GM18951 (cell line): ENCODE measurements around the gene AMN1.
"Not testable (repeated sequence)": the region's sequence is repeated elsewhere in the genome, so short reads cannot be mapped to it uniquely, and the experiment has no call there.

ENCODE experiments used
- POLR2A ChIP-seq: IDR thresholded peaks from 4 replicates; pipeline ENCODE4 v1.6.1; 2011; ENCODE audit warnings: mild to moderate bottlenecking; ENCODE audit not compliant: insufficient read length, insufficient read depth; ENCODE audit errors: extremely low read depth
- in situ Hi-C: fragments of 300-500 bp; cut with MboI; formaldehyde crosslinking; loops from one replicate; pipeline ENCODE4 v1.12.0; 2022; ENCODE audit warnings: low sequenced_read_pairs, mixed read lengths, inconsistent platforms; ENCODE audit not compliant: unreplicated experiment

The AMN1 gene

DNA sequence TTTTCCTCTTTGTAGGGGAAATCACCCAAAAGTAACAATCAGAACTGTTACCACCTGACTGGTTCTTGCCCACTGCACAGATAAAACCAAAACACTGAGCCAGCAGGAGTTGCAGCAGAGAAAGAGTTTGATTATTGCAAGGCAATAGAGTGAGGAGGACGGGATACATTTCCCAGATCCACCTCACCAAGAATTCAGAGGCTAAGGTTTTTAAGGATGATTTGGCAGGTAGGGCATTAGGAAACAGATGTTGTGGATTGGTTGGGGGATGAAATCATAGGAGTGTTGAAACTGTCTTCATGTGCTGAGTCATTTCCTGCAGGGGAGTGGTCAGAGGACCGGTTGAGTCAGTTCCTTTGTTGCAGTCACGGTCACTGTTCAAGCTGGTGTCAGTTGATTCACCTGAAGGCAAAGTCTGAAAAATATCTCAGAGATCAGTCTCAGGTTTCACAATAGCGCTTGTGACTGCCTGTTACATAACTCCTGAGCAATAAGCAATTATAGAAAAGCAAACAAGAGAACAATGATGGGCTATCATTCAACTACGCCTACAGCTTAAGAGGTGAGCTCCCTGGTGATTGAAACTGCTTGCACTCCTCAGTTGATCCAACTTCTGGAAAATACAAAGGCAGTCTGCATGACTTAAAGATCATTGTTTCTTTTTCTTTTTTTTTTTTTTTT lies 20.3 kb upstream of the AMN1 start:
- peak; percentile 55 for TF ChIP-seq POLR2A
- in situ Hi-C loops, result no loop called here

DNA sequence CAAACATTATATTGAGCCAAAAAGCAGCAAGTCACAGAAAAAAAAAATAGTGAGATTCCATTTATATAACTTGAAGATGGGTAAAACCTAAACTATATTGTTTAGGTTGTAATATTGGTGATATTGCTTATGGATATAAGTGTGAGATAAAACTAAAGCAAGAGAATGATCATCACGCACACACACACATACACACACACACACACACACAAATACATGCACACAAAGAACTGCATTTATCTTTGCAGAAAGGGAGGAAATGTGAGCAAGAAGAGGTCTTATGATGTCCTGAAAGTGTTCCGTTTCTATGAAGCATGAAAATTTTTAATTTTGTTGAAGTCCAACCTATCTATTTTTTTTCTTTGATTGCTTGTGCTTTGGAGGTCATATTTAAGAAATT lies 16.4 kb upstream of the AMN1 start:
- in situ Hi-C loops, result no loop called here
- no peak for TF ChIP-seq POLR2A

- in situ Hi-C loops, result not testable (repeated sequence)
Measured at GRCh38 chr12:31744363-31744762, 15.5 kb upstream of the AMN1 start.

- TF ChIP-seq POLR2A, result no peak
- in situ Hi-C loops, result no loop called here
Measured at GRCh38 chr12:31742891-31743290, 14.1 kb upstream of the AMN1 start.

DNA sequence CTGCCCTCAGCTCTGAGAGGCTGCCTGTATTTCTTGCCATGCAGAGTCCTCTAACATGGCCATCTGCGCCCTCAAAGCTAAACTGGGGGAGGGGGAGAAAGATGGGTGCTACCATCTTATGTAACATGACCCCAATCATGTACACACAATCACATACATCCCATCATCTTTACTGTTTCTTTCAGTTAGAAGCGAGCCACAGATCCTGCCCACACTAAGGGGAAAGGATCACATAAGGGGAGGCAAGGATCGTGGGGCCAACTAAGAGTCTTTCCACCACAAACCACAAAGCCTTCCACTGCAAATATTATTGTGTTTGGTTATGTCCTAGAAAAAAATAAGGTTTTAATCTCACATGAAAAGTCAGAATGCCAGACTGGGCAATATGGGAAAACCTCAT lies 11.8 kb upstream of the AMN1 start:
- in situ Hi-C loops, result no loop called here
- TF ChIP-seq POLR2A, result no peak

DNA sequence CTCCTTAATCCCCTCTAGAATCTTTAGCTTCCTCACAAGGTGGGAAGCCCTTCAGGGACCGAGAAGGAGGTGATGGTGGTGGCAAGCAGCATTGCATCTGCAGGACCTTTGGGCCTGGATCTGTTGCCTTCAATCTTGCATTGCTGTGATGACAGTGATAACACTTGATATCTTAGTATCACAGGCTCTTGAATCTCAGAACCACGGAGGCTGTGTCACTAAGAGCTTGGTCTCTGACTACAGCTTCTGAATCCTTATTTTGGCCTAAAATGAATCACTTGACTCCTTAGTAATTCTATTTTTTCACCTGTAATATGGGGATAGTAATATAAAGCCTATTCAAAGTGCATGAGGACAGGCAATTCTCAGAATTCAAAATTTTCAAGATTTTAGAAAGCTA lies 8.9 kb upstream of the AMN1 start:
- no peak for TF ChIP-seq POLR2A
- in situ Hi-C loops, result no loop called here

DNA sequence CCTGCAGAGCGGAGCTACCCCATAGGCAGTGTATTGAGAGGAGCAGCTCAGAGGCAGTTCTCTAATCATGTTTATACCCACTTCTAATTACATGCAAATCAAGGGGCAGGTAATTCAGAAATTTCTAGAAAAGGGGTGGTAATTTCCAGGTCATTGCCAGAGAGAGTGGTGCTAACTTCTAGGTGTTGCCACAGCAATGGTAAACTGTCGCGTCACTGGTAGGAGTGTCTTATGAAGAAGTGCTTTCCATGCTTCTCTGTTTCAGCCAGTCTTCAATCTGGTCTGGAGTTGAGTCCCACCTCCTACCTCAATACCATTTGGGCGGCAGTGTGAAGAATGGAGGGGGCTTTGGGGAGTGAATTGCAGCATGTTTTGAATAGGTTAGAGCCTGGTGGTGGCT lies 8.5 kb upstream of the AMN1 start:
- in situ Hi-C loops, result no loop called here
- no peak for TF ChIP-seq POLR2A

DNA sequence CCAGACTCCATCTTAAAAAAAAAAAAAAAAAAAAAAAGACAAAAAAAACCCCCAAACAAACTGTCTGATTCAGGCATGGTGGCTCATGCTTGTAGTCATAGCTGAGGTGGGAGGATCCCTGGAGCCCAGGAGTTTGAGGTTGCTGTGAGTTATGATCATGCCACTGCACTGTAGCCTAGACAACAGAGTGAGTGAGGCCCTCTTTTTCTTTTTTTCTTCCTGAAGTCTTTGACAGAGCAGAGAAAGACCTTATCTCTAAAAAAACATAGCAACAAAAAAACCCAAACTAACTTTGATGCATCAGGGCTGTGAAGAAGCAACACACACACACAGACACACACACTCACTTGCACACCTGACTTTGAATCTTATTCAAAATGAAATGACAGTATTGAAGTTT lies 7.7 kb upstream of the AMN1 start:
- TF ChIP-seq POLR2A, result no peak
- in situ Hi-C loops, result no loop called here

DNA sequence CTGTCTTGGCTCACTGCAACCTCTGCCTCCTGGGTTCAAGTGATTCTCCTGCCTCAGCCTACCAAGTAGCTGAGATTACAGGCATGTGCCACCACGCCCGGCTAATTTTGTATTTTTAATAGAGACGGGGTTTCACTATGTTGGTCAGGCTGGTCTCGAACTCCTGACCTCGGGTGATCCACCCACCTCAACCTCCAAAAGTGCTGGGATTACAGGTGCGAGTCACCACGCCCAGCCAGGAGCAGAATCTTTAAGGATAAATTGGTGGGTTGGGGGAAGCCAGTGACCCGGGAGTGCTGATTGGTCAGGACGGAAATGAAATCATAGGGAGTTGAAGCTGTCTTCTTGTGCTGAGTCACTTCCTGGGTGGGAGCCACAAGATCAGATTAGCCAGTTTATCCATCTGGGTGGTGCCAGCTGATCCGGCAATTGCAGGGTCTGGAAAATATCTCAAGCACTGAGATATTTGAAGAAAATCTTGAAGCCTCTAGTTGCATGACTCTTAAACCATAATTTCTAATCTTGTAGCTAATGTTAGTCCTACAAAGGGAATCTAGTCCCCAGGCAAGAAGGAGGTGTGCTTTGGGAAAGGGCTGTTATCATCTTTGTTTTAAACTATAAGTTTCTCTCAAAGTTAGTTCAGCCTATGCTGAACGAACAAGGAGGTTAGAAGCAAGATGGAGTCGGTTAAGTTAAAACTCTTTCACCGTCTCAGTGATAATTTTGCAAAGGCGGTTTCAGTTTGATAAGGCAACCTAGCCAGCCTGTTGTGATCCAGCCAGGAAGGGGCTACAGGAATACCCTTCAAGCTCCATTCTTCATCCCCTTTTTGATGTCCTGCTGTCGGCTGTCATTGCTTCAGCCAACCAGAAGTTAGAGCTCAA lies 5.0 kb upstream of the AMN1 start:
- in situ Hi-C loops, result not testable (repeated sequence)

DNA sequence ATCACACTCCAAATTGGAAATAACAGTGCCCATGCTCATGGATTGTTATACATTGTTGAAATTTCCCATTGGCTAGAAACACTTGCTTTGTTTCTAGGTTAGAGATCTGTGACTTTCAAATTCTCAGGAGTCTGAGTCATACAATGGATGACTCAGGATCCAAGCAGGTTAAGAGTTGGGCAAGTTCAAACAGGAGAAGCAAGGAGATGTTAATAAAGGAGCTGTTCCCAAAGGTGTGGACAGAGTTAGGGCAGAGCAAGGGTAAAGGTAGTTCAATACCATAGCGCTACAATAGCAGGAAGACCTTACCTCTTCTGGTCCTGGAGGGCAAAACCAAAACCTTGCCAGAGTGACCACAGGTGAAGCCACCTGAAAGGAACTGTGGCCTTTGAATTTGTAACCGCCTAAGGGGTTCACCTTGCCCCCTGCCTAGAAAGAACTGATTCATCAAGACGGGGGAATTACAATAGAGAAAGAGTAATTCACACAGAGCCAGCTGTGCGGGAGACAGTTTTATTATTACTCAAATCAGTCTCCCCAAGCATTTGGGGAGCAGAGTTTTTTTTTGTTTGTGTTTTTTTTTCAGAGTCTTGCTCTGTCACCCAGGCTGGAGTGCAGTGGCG lies 4.2 kb upstream of the AMN1 start:
- in situ Hi-C loops, result no loop called here
- no peak for TF ChIP-seq POLR2A

- in situ Hi-C loops, result not testable (repeated sequence)
Measured at GRCh38 chr12:31731203-31731602, 2.4 kb upstream of the AMN1 start.

- TF ChIP-seq POLR2A, result no peak
- in situ Hi-C loops, result no loop called here
Measured at GRCh38 chr12:31729705-31730104, 884 bp upstream of the AMN1 start.

GRCh38 chr12:31728289-31728916 lies 418 bp downstream of the AMN1 start:
- peak; percentile 69 for TF ChIP-seq POLR2A
- in situ Hi-C loops, result no loop called here

DNA sequence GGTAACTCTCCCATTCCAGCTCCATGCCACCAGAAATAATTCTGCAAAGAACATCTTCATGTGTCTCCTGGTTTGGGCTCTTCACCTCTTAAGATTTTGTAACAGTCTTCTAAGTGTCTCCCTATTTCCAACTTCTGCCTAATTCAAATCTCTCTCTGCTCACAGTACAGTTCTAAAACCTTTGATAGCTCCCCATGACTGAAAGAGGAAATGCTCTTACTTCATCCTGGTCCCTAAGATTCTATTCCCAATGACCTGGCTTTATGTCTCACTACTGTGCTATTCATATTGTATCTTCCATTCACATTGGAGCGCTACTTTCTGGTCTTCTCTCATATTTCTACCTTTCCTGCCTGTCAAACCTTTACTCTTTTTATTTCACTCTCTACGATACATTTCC lies 1.6 kb downstream of the AMN1 start:
- no peak for TF ChIP-seq POLR2A
- in situ Hi-C loops, result no loop called here
